Glutamatergic neuron (in vitro differentiated cells): ENCODE data around the gene NFKB1. TPM values are rescaled to one million over a fixed set of nuclear protein-coding genes. Genes with fewer than 3 reads are reported as not detected.

Experiments used
- DNase-seq: peaks from one replicate; pipeline ENCODE4 v3.0.0; 2022
- H3K27ac Mint-ChIP-seq: one replicate; pipeline ENCODE4 v1.8.0; 2020; ENCODE audit warnings: mild to moderate bottlenecking, mixed read lengths, inconsistent platforms; ENCODE audit not compliant: unreplicated experiment
- H3K27me3 Mint-ChIP-seq: one replicate; pipeline ENCODE4 v1.8.0; 2020; ENCODE audit warnings: mild to moderate bottlenecking, moderate library complexity, mixed read lengths, inconsistent platforms; ENCODE audit not compliant: unreplicated experiment
- H3K36me3 Mint-ChIP-seq: one replicate; pipeline ENCODE4 v1.8.0; 2020; ENCODE audit warnings: mild to moderate bottlenecking, mixed read lengths, inconsistent platforms; ENCODE audit not compliant: unreplicated experiment
- H3K4me1 Mint-ChIP-seq: one replicate; pipeline ENCODE4 v1.8.0; 2020; ENCODE audit warnings: mild to moderate bottlenecking, low read depth, mixed read lengths, inconsistent platforms; ENCODE audit not compliant: unreplicated experiment
- H3K4me3 Mint-ChIP-seq: one replicate; pipeline ENCODE4 v1.8.0; 2020; ENCODE audit warnings: mild to moderate bottlenecking, mixed read lengths, inconsistent platforms; ENCODE audit not compliant: unreplicated experiment
- H3K9me3 Mint-ChIP-seq: one replicate; pipeline ENCODE4 v1.8.0; 2020; ENCODE audit warnings: mild to moderate bottlenecking, moderate library complexity, mixed read lengths, inconsistent platforms; ENCODE audit not compliant: unreplicated experiment
- CTCF ChIP-seq: fragments of 200-600 bp; sonication (generic); IDR thresholded peaks from one replicate; pipeline ENCODE4 v1.5.0; 2021; ENCODE audit not compliant: partially characterized antibody, unreplicated experiment
- total RNA-seq: library from RNA; stranded (reverse); fragmentation: NEBNext Ultra II Directional; extraction: Animal tissue kit (Norgen Biotek cat#: 25700); gene quantifications from one replicate; pipeline ENCODE4 v1.2.1, GENCODE V29; 2021; ENCODE audit not compliant: unreplicated experiment

Gene NFKB1
- total RNA-seq, 1 donor from 2014 or later: 3.2 TPM

- no peaks in the 10 kb centered on the region for H3K27me3 Mint-ChIP-seq
Measured at GRCh38 chr4:102598086-102598761, 97.1 kb downstream of the NFKB1 start.

GRCh38 chr4:102598762-102599374 lies 97.7 kb downstream of the NFKB1 start:
- no peaks in the 10 kb centered on the region for H3K27me3 Mint-ChIP-seq

More at GRCh38 chr4:102598086-102598761, 97.1 kb downstream of the NFKB1 start:
- no peak for TF ChIP-seq CTCF
- no peak for DNase-seq
- Mint-ChIP-seq H3K9me3 (no peaks in the 10 kb centered on the region), H3K4me1 (no peaks in the 10 kb centered on the region), H3K27ac (no peak overlapping the region), H3K4me3 (no peak overlapping the region), H3K36me3 (peaks cover 4% of the 10 kb centered on the region)

GRCh38 chr4:102599455-102599854 lies 98.3 kb downstream of the NFKB1 start:
- H3K27me3 Mint-ChIP-seq: no peaks in the 10 kb centered on the region
- TF ChIP-seq CTCF: no peak
- no peak overlapping the region for H3K27ac Mint-ChIP-seq
- no peaks in the 10 kb centered on the region for H3K4me1 Mint-ChIP-seq
- H3K9me3 Mint-ChIP-seq: no peaks in the 10 kb centered on the region
- DNase-seq: no peak
- H3K36me3 Mint-ChIP-seq: peaks cover 4% of the 10 kb centered on the region
- H3K4me3 Mint-ChIP-seq: no peak overlapping the region

More at GRCh38 chr4:102598762-102599374, 97.7 kb downstream of the NFKB1 start:
- Mint-ChIP-seq H3K36me3 (peaks cover 4% of the 10 kb centered on the region), H3K9me3 (no peaks in the 10 kb centered on the region), H3K4me1 (no peaks in the 10 kb centered on the region), H3K4me3 (no peak overlapping the region), H3K27ac (no peak overlapping the region)
- no peak for DNase-seq
- no peak for TF ChIP-seq CTCF

GRCh38 chr4:102599886-102600285 lies 98.7 kb downstream of the NFKB1 start:
- no peak for DNase-seq
- Mint-ChIP-seq H3K27me3 (no peaks in the 10 kb centered on the region), H3K4me1 (no peaks in the 10 kb centered on the region), H3K27ac (no peak overlapping the region), H3K4me3 (no peak overlapping the region), H3K36me3 (peaks cover 4% of the 10 kb centered on the region), H3K9me3 (no peaks in the 10 kb centered on the region)
- no peak for TF ChIP-seq CTCF

GRCh38 chr4:102600689-102601088 lies 99.5 kb downstream of the NFKB1 start:
- no peak for TF ChIP-seq CTCF
- Mint-ChIP-seq H3K4me1 (no peaks in the 10 kb centered on the region), H3K9me3 (no peaks in the 10 kb centered on the region), H3K27me3 (no peaks in the 10 kb centered on the region), H3K4me3 (no peak overlapping the region), H3K27ac (no peak overlapping the region), H3K36me3 (peaks cover 4% of the 10 kb centered on the region)
- DNase-seq: no peak
